GM19023 (cell line): ENCODE results near the gene KIAA0586.
"Not testable (repeated sequence)": the region's sequence is repeated elsewhere in the genome, so short reads cannot be mapped to it uniquely, and the experiment has no call there.

Source experiments
- ATAC-seq: cut with Tn5 transposase; IDR thresholded peaks from one replicate; pipeline ENCODE4 v1.9.1; 2021; ENCODE audit warnings: mild to moderate bottlenecking, moderate library complexity; ENCODE audit not compliant: unreplicated experiment

KIAA0586 gene

GRCh38 chr14:58463147-58463546 is 35.6 kb downstream of the KIAA0586 start:
- no peak for ATAC-seq

GRCh38 chr14:58464652-58465051 is 37.1 kb downstream of the KIAA0586 start:
- ATAC-seq, result no peak

- no peak for ATAC-seq
Observed at GRCh38 chr14:58465421-58465820, 37.9 kb downstream of the KIAA0586 start.

- no peak for ATAC-seq
Observed at GRCh38 chr14:58466459-58466858, 38.9 kb downstream of the KIAA0586 start.

GRCh38 chr14:58467575-58467974 is 40.1 kb downstream of the KIAA0586 start:
- ATAC-seq, result no peak

GRCh38 chr14:58469309-58469708 is 41.8 kb downstream of the KIAA0586 start:
- no peak for ATAC-seq

- no peak for ATAC-seq
Observed at GRCh38 chr14:58476320-58476719, 48.8 kb downstream of the KIAA0586 start.

GRCh38 chr14:58477653-58478052 is 50.1 kb downstream of the KIAA0586 start:
- no peak for ATAC-seq

- ATAC-seq, result not testable (repeated sequence)
Observed at GRCh38 chr14:58478329-58478728, 50.8 kb downstream of the KIAA0586 start.

- no peak for ATAC-seq
Observed at GRCh38 chr14:58479975-58480374, 52.5 kb downstream of the KIAA0586 start.

- ATAC-seq, result no peak
Observed at GRCh38 chr14:58484176-58484575, 56.7 kb downstream of the KIAA0586 start.

GRCh38 chr14:58488550-58488949 is 61.0 kb downstream of the KIAA0586 start:
- ATAC-seq, result no peak

GRCh38 chr14:58491593-58491992 is 64.1 kb downstream of the KIAA0586 start:
- ATAC-seq, result no peak

- ATAC-seq, result no peak
Observed at GRCh38 chr14:58492044-58492443, 64.5 kb downstream of the KIAA0586 start.

- ATAC-seq, result no peak
Observed at GRCh38 chr14:58501214-58501816, 73.8 kb downstream of the KIAA0586 start.

GRCh38 chr14:58513272-58513671 is 85.8 kb downstream of the KIAA0586 start:
- no peak for ATAC-seq

GRCh38 chr14:58517592-58517991 is 90.1 kb downstream of the KIAA0586 start:
- ATAC-seq, result no peak

GRCh38 chr14:58525691-58526090 is 98.2 kb downstream of the KIAA0586 start:
- not testable (repeated sequence) for ATAC-seq

- no peak for ATAC-seq
Observed at GRCh38 chr14:58533446-58533845, 105.9 kb downstream of the KIAA0586 start.

- no peak for ATAC-seq
Observed at GRCh38 chr14:58535044-58535443, 107.5 kb downstream of the KIAA0586 start.

- no peak for ATAC-seq
Observed at GRCh38 chr14:58537004-58537403, 109.5 kb downstream of the KIAA0586 start.

- no peak for ATAC-seq
Observed at GRCh38 chr14:58540749-58541632, 113.5 kb downstream of the KIAA0586 start.
